GM12878 (cell line): ENCODE measurements around the gene PRDM16. TPM values are rescaled to one million over a fixed set of nuclear protein-coding genes. Genes with fewer than 3 reads are reported as not detected.

Source experiments
- ATAC-seq: fragments of 200-7000 bp; cut with Tn5 transposase; 3 replicates; pipeline ENCODE4 v1.9.1; 2020; ENCODE audit warnings: mild to moderate bottlenecking, moderate library complexity
- BruUV-seq: library from RNA; stranded (reverse); fragments of 400-500 nt; replicated peaks from 2 replicates; lab custom pipeline; 2021; lab: Mats Ljungman, UMichigan
- CTCF ChIA-PET: fragments of 300-600 bp; sonication (Branson Sonifier 250); formaldehyde crosslinking; extraction: SDS; loops from one replicate; lab custom pipeline; 2021; ENCODE audit warnings: inconsistent platforms; lab: Yijun Ruan, JAX
- POLR2A ChIA-PET: fragments of 350-600 bp; formaldehyde crosslinking; extraction: SDS; loops from one replicate; lab custom pipeline; 2021; ENCODE audit warnings: inconsistent platforms; lab: Charles Lee
- RAD21 ChIA-PET: fragments of 300-600 bp; sonication (Branson Sonifier 250); formaldehyde crosslinking; loops from one replicate; lab custom pipeline; 2023; ENCODE audit warnings: antibody characterized with exemption; ENCODE audit not compliant: unreplicated experiment; lab: Charles Lee
- SMC1A ChIA-PET: fragments of 300-600 bp; sonication (Branson Sonifier 250); formaldehyde crosslinking; loops from one replicate; lab custom pipeline; 2023; ENCODE audit not compliant: unreplicated experiment, uncharacterized antibody; lab: Charles Lee
- DNase-seq: peaks from one replicate; pipeline ENCODE4 v3.0.0-alpha.2; 2011; ENCODE audit warnings: low read depth, low spot score
- FAIRE-seq: peaks from 3 replicates; lab custom pipeline; 2011; peaks lifted over from hg19 to GRCh38; lab: Jason Lieb, UNC
- H2AFZ ChIP-seq: 2 replicates; pipeline ENCODE4 v1.6.0; 2011; ENCODE audit warnings: low read depth, low read length, control low read depth; ENCODE audit not compliant: control insufficient read depth
- H3K27ac ChIP-seq: 2 replicates; pipeline ENCODE4 v1.5.1; 2011; ENCODE audit warnings: control low read depth; ENCODE audit not compliant: control insufficient read depth, insufficient read depth
- H3K27me3 ChIP-seq, 2 experiments: replicated peaks in 1 of 2; 2 replicates each; pipeline versions ENCODE4 v1.6.0 to v1.6.1; 2011; ENCODE audit warnings: low read length in 1 of 2; ENCODE audit not compliant: control insufficient read depth in 2 of 2, insufficient read depth in 2 of 2
- H3K36me3 ChIP-seq, 2 experiments: 2 replicates each; pipeline ENCODE4 v1.5.1; 2011; ENCODE audit warnings: low read length in 1 of 2; ENCODE audit not compliant: control insufficient read depth in 2 of 2, insufficient read depth in 2 of 2
- H3K4me1 ChIP-seq: 2 replicates; pipeline ENCODE4 v1.6.1; 2011; ENCODE audit warnings: mild to moderate bottlenecking, low read length, moderate library complexity, mixed read lengths; ENCODE audit not compliant: control insufficient read depth, insufficient read depth
- H3K4me2 ChIP-seq: 2 replicates; pipeline ENCODE4 v1.6.0; 2011; ENCODE audit warnings: control low read depth; ENCODE audit not compliant: control insufficient read depth, insufficient read depth
- H3K4me3 ChIP-seq: fragments of 200-600 bp; sonication (generic); 2 replicates; pipeline ENCODE4 v1.5.1; 2016
- H3K79me2 ChIP-seq: 2 replicates; pipeline ENCODE4 v1.6.0; 2011; ENCODE audit warnings: low read length; ENCODE audit not compliant: control insufficient read depth, insufficient read depth
- H3K9ac ChIP-seq: 2 replicates; pipeline ENCODE4 v1.8.0; 2011; ENCODE audit warnings: low read length, control low read depth, mixed read lengths; ENCODE audit not compliant: control insufficient read depth, insufficient read depth
- H3K9me3 ChIP-seq: replicated peaks from 3 replicates; pipeline ENCODE4 v1.5.1; 2011; ENCODE audit warnings: mild to moderate bottlenecking, low read length; ENCODE audit not compliant: control insufficient read depth, insufficient read depth
- H4K20me1 ChIP-seq: 2 replicates; pipeline ENCODE4 v1.6.0; 2011; ENCODE audit not compliant: control insufficient read depth, insufficient read depth
- CEBPB ChIP-seq, 2 experiments: fragments of 150-350 bp in 1 of 2; IDR thresholded peaks; 2 replicates each; pipeline ENCODE4 v1.6.1; 2012 to 2014; ENCODE audit warnings: low read depth in 2 of 2, low read length in 2 of 2, borderline replicate concordance in 1 of 2, inconsistent platforms in 1 of 2
- CHD2 ChIP-seq: IDR thresholded peaks from 2 replicates; pipeline ENCODE4 v1.6.1; 2011; ENCODE audit warnings: low read depth, low read length, improper control_type of control experiment, borderline replicate concordance
- NR2C2 ChIP-seq: IDR thresholded peaks from 2 replicates; pipeline ENCODE4 v1.6.1; 2011; ENCODE audit warnings: borderline replicate concordance, low read depth; ENCODE audit not compliant: control insufficient read depth, insufficient read length
- RUNX3 ChIP-seq: IDR thresholded peaks from 2 replicates; pipeline ENCODE4 v1.6.1; 2012; ENCODE audit warnings: low read length, inconsistent platforms
- SREBF2 ChIP-seq: IDR thresholded peaks from 2 replicates; pipeline ENCODE4 v1.6.1; 2012; ENCODE audit warnings: mild to moderate bottlenecking, low read length
- STAT1 ChIP-seq: fragments of 450-650 bp; conservative IDR thresholded peaks from 2 replicates; pipeline ENCODE4 v1.6.1; 2014; ENCODE audit warnings: antibody characterized with exemption, mild to moderate bottlenecking
- WRNIP1 ChIP-seq: IDR thresholded peaks from 2 replicates; pipeline ENCODE4 v1.6.1; 2011; ENCODE audit warnings: low read depth, low read length, improper control_type of control experiment, borderline replicate concordance
- WGBS: methylation state at CpG from one replicate; pipeline ENCODE4 v1.1.6; 2016; ENCODE audit warnings: low lambda C conversion rate; ENCODE audit not compliant: insufficient replicate concordance, insufficient coverage; ENCODE audit errors: missing lambda C conversion rate; 5-methylcytosine and 5-hydroxymethylcytosine counted together
- in situ Hi-C: fragments of 300-500 bp; cut with MboI; formaldehyde crosslinking; loops from 9 replicates; pipeline ENCODE4 v1.14.3; 2018; ENCODE audit warnings: mixed read lengths
- intact Hi-C: fragments of 100-400 bp; cut with micrococcal nuclease; formaldehyde crosslinking; loops from one replicate; pipeline ENCODE4 v1.14.2; 2022; ENCODE audit not compliant: unreplicated experiment
- polyA plus RNA-seq, 11 experiments: library from polyadenylated mRNA; depleted of rRNA in 4 of 11; unstranded in 6 of 11; stranded (reverse) in 5 of 11; fragments of >200 nt; fragmentation: Nextera tagmentation in 4 of 11; fragmentation: Illumina TruSeq in 1 of 11; extraction: Ambion mirVana in 4 of 11; extraction: Trizol in 1 of 11; gene quantifications; 1 replicate in 1 of 11; 2 replicates in 10 of 11; pipeline versions ENCODE4 v1.2.1 to v1.2.3, GENCODE V29; 2011 to 2016; ENCODE audit warnings: inconsistent platforms in 2 of 11, missing spikeins in 2 of 11, low read depth in 1 of 11
- total RNA-seq, 4 experiments: library from RNA; depleted of rRNA in 3 of 4; stranded (reverse); fragments of >200 nt in 3 of 4; fragmentation: Illumina TruSeq in 1 of 4; extraction: Trizol in 1 of 4; gene quantifications; 2 replicates each; pipeline versions ENCODE4 v1.2.1 to v1.2.3, GENCODE V29; 2013 to 2021

Gene PRDM16
- total and polyA plus RNA-seq, 10 of the 15 experiments (the other 5 are each of a cell fraction or from before 2014, with no cell fraction given) = 0.03 TPM; not detected in 9

DNA sequence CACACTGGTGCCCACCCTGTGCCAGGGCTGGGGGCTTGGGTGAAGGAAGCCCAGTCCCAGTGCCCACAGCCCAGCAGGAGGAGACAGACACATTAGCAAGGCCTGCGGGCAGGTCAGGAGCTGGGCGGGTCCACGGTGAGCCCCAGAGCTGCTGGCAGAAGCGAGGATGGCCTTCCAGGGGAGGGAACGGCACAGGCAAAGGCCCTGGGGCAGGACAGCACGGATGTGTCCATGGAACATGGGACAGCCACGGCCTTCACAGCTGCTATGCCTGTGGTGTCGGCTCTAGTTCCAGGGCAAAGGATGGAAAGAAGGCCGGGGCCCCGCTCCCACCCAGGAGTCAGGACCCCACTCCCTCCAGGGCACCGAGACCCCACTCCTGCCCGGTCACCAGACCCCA, 220.5 kb downstream of the PRDM16 start:
- WGBS = 14% methylated on average over 12 of the region's 12 CpGs
- TF ChIP-seq CEBPB (IDR thresholded peaks at IDR 0.05; ENCODE audit: borderline replicate concordance in 1 of 2, low read depth in 2 of 2, low read length in 2 of 2) (no peak), CHD2 (no peak), SREBF2 (no peak), NR2C2 (no peak), WRNIP1 (no peak), RUNX3 (no peak)
- Histone ChIP-seq H4K20me1 (no peaks in the 10 kb centered on the region), H3K4me3 (no peak overlapping the region), H3K9ac (no peak overlapping the region), H3K27me3 (no peaks in the 10 kb centered on the region), H3K4me2 (no peak overlapping the region), H3K27ac (no peak overlapping the region), H3K36me3 (no peaks in the 10 kb centered on the region), H3K79me2 (no peaks in the 10 kb centered on the region), H2AFZ (no peak overlapping the region), H3K9me3 (no peaks in the 10 kb centered on the region), H3K4me1 (no peaks in the 10 kb centered on the region)
- CTCF ChIA-PET = no interaction called here
- FAIRE-seq (no peak), ATAC-seq (no peak), DNase-seq (no peak)
- BruUV-seq = no TSS peak
- intact Hi-C loops (no loop called here), in situ Hi-C loops (no loop called here)
- RAD21 ChIA-PET = no interaction called here
- POLR2A ChIA-PET = no interaction called here
- SMC1A ChIA-PET = no interaction called here

DNA sequence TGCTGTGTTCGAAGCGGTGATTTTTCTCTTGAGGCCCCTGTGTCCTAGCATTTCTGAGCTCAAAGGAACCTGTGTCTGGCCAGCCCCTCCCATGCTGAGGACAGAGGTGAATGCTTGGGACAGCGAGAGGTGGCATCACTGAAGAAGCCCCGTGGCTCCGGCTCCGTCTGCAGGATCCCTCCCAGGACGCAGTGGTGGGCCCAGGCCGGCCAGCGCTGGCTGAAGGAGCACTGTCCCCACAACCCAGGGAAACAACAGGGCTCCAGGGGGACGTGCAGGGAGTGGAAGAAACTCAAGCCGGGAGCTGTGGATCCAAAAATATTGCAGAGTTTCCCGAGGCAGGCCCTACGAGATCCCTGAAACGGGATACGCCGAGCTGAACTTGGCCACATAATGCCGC, 221.4 kb downstream of the PRDM16 start:
- no peak overlapping the region for H2AFZ ChIP-seq
- FAIRE-seq (no peak), ATAC-seq (no peak), DNase-seq (no peak)
- no peak for TF ChIP-seq STAT1
- RAD21 ChIA-PET = no interaction called here
- H3K27ac ChIP-seq = no peak overlapping the region
- in situ Hi-C loops (no loop called here), intact Hi-C loops (no loop called here)
- SMC1A ChIA-PET = no interaction called here
- H3K4me3 ChIP-seq = no peak overlapping the region
- H3K4me1 ChIP-seq = no peaks in the 10 kb centered on the region
- H3K9me3 ChIP-seq = no peaks in the 10 kb centered on the region
- CTCF ChIA-PET = no interaction called here
- H3K36me3 ChIP-seq = no peaks in the 10 kb centered on the region
- no peaks in the 10 kb centered on the region for H3K79me2 ChIP-seq
- POLR2A ChIA-PET = no interaction called here
- H3K27me3 ChIP-seq = no peaks in the 10 kb centered on the region
- no peaks in the 10 kb centered on the region for H4K20me1 ChIP-seq
- no TSS peak for BruUV-seq
- H3K9ac ChIP-seq = no peak overlapping the region
- WGBS = 27% methylated on average over 15 of the region's 17 CpGs
- no peak overlapping the region for H3K4me2 ChIP-seq
